ENCODE data around the gene SNAP91.

- TF ChIP-seq POLR2AphosphoS5 (IDR thresholded peaks at IDR 0.05; ENCODE audit: low read depth, low read length) (no peak), POLR2A (IDR thresholded peaks at IDR 0.05; ENCODE audit: low read depth, low read length) (no peak), TAF1 (IDR thresholded peaks at IDR 0.05; ENCODE audit: low read depth, low read length) (no peak), SPI1 (IDR thresholded peaks at IDR 0.05; ENCODE audit: low read depth, low read length) (no peak), POU2F2 (IDR thresholded peaks at IDR 0.05; ENCODE audit: low read depth, low read length) (no peak), PAX5 (IDR thresholded peaks at IDR 0.05; ENCODE audit: insufficient read depth, low read length, severe bottlenecking) (no peak)
Measured at GRCh38 chr6:83590416-83590815, 118.5 kb downstream of the SNAP91 start.

Measured in GM12891 (cell line).